ENCODE results near the gene CACNA1I.

DNA sequence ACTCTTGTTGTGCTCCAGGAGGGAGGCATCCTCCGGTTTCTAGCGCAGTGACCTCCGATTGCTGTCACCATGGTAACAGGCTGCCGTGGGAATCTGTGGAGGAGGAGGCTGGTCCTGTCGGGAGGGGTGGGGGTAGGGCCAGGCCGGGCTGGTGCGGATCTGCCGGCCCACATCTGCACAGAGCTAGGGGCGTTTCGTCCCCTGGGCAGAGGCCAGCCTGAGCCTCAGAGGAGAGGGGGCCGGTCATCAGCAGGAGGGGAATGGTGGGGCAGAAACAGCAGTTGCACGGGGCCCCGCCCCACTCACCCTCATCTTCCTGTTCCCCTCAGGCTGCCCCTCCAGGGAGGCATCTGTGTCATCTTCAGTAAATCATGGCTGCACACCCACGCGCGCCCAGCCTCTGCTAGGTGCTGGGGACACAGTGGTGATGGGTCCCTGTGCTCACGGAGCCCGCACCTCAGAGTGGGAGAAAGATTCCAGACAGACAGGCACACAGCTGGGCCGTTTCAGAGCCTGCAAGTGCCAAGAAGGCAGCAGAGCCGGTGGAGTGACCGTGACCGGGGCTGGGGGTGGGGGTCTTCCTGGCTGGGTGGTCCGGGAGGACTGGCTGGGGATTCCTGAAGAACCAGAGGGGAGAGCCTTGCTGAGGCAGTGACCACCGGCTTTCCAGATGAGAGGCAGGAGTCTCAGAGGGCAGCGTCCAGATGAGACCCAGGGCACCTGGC, 120.5 kb downstream of the CACNA1I start:
- TF ChIP-seq, protein P1, sequence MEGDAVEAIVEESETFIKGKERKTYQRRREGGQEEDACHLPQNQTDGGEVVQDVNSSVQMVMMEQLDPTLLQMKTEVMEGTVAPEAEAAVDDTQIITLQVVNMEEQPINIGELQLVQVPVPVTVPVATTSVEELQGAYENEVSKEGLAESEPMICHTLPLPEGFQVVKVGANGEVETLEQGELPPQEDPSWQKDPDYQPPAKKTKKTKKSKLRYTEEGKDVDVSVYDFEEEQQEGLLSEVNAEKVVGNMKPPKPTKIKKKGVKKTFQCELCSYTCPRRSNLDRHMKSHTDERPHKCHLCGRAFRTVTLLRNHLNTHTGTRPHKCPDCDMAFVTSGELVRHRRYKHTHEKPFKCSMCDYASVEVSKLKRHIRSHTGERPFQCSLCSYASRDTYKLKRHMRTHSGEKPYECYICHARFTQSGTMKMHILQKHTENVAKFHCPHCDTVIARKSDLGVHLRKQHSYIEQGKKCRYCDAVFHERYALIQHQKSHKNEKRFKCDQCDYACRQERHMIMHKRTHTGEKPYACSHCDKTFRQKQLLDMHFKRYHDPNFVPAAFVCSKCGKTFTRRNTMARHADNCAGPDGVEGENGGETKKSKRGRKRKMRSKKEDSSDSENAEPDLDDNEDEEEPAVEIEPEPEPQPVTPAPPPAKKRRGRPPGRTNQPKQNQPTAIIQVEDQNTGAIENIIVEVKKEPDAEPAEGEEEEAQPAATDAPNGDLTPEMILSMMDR (IDR thresholded peaks at IDR 0.05): no peak
- TF ChIP-seq POLR2A (IDR thresholded peaks at IDR 0.05): no peak
